Large intestine (tissue), 3 donors: Measurements from ENCODE around the gene ZFP1. TPM values are rescaled to one million over a fixed set of nuclear protein-coding genes. Genes with fewer than 3 reads are reported as not detected.

Experiments used
- DNase-seq, 2 donors: peaks; one replicate each; pipeline versions ENCODE4 v3.0.0 to v3.0.0-alpha.2; 2013
- H3K27ac ChIP-seq: one replicate; pipeline ENCODE4 v1.5.1; 2013; ENCODE audit warnings: low read length
- H3K27me3 ChIP-seq: 2 replicates; pipeline ENCODE4 v1.6.1; 2013; ENCODE audit warnings: low read length; ENCODE audit not compliant: control insufficient read depth, insufficient read depth
- H3K36me3 ChIP-seq: 2 replicates; pipeline ENCODE4 v1.6.1; 2013; ENCODE audit warnings: low read length; ENCODE audit not compliant: control insufficient read depth, insufficient read depth
- H3K4me1 ChIP-seq: one replicate; pipeline ENCODE4 v1.6.1; 2013; ENCODE audit warnings: low read length; ENCODE audit not compliant: control insufficient read depth, insufficient read depth
- H3K4me3 ChIP-seq: one replicate; pipeline ENCODE4 v1.5.1; 2013; ENCODE audit warnings: low read length
- H3K9me3 ChIP-seq: one replicate; pipeline ENCODE4 v1.6.1; 2013; ENCODE audit warnings: mild to moderate bottlenecking, low read depth, low read length, moderate library complexity; ENCODE audit not compliant: control insufficient read depth
- WGBS: methylation state at CpG from one replicate; pipeline ENCODE4 v1.1.5; 2013; ENCODE audit warnings: low lambda C conversion rate; ENCODE audit not compliant: insufficient coverage; 5-methylcytosine and 5-hydroxymethylcytosine counted together
- polyA plus RNA-seq: library from polyadenylated mRNA; unstranded; fragments of 120-200 nt; gene quantifications from one replicate; pipeline ENCODE4 v1.2.1, GENCODE V29; 2013

The ZFP1 gene
- polyA plus RNA-seq, 1 donor: 8.3 TPM

DNA sequence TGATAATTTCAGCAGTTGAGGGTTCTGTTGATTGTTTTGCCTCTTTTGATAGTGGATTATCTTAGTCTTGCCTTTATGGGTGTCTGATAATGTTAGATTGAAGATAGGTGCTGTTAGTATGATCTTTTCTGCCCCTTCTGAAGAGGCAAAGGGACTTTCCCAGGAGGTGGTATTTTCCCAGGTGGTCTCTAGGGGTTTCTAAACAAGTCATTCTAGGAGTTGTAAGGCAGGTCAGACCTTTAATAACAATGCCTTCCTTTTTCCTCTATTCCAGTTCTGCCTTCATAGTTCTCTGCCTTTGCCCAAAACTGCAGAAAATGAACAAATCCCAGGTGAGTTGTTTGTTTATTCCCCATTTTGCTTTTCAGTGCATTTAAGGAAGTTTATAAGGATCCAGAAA, 4.3 kb downstream of the ZFP1 start:
- H3K4me3 ChIP-seq: no peak overlapping the region
- DNase-seq: no peak
- peaks cover 10% of the 10 kb centered on the region for H3K9me3 ChIP-seq
- no peaks in the 10 kb centered on the region for H3K27me3 ChIP-seq
- H3K27ac ChIP-seq: no peak overlapping the region
- peaks cover 26% of the 10 kb centered on the region for H3K36me3 ChIP-seq
- H3K4me1 ChIP-seq: no peaks in the 10 kb centered on the region

DNA sequence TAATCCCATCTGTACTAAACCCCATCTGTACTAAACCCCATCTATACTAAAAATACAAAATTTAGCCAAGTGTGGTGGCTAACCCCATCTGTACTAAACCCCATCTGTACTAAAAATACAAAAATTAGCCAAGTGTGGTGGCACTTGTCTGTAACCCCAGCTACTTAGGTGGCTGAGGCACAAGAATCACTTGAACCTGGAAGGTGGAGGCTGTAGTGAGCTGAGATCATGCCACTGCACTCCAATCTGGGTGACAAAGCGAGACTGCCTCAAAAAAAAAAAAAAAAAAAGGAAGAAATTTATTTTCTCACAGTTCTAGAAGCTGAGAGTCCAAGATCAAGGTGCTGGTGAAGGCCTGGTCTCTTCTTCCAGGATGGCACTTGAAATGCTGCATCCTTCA, 12.1 kb downstream of the ZFP1 start:
- Histone ChIP-seq H3K27me3 (no peaks in the 10 kb centered on the region), H3K27ac (no peak overlapping the region), H3K4me1 (no peaks in the 10 kb centered on the region), H3K36me3 (peaks cover 28% of the 10 kb centered on the region), H3K9me3 (peaks cover 17% of the 10 kb centered on the region), H3K4me3 (no peak overlapping the region)
- WGBS: no CpG with 5 or more reads among the region's 1 CpG
- DNase-seq: no peak

DNA sequence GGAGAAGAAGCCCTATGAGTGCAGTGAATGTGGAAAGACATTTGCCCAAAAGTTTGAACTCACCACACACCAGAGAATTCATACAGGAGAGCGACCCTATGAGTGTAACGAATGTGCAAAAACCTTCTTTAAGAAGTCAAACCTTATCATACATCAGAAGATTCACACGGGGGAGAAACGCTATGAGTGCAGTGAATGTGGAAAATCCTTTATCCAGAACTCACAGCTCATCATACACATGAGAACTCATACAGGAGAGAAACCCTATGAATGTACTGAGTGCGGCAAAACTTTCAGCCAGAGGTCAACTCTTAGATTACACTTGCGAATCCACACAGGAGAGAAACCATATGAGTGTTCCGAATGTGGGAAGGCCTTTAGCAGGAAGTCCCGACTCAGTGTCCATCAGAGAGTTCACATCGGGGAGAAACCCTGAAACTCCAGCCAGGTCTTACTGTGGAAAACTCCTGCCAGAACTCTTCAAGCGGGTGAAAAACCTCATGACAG, 21.6 kb downstream of the ZFP1 start:
- H3K9me3 ChIP-seq: peaks cover 63% of the 10 kb centered on the region
- no peaks in the 10 kb centered on the region for H3K27me3 ChIP-seq
- H3K27ac ChIP-seq: no peak overlapping the region
- 100% methylated on average over 1 of the region's 10 CpGs for WGBS
- DNase-seq: no peak
- no peak overlapping the region for H3K4me3 ChIP-seq
- no peaks in the 10 kb centered on the region for H3K4me1 ChIP-seq
- peaks cover 52% of the 10 kb centered on the region for H3K36me3 ChIP-seq

DNA sequence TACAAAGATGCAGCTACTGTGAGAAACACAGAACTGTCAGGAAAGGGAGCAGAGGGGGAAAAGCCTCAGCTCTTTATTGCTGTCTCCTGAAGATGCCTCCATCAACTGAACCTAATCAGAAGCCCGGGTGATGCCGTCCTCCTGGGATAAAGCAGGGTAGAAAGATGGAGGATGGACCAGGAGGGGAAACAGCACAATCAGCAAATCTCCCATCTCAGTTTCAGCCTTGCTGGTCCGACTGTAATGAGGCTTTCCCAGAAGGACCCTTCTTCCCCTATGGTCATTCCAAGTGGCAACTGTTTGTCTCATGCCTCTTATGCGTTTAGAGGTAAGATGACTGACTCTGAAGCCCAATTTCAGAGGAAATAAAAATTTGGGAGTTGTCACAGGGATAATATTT, 24.3 kb downstream of the ZFP1 start:
- DNase-seq: no peak
- Histone ChIP-seq H3K9me3 (peaks cover 50% of the 10 kb centered on the region), H3K27me3 (no peaks in the 10 kb centered on the region), H3K36me3 (peaks cover 33% of the 10 kb centered on the region), H3K27ac (no peak overlapping the region), H3K4me1 (no peaks in the 10 kb centered on the region), H3K4me3 (no peak overlapping the region)
- no CpG with 5 or more reads among the region's 4 CpGs for WGBS

DNA sequence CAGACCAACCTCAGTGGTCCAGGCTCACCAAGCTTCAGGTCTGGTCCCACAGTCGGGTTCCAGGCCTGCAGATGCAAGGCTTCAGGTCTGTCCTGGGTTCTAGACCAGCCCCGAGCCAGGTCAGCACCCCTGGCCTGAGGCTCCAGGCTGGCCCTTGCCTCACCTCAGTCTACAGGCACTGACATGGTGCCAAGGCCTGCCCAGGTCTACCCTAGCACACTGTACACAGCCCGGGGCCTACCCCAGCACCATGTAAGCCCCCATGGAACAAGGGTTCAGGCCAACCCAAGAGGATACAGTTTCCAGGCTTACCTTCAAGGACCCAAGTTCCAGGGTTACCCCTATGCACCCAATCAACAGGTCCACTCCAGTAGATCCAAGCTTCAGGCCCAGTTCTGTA, 26.8 kb downstream of the ZFP1 start:
- WGBS: no CpG with 5 or more reads among the region's 3 CpGs
- H3K27me3 ChIP-seq: no peaks in the 10 kb centered on the region
- H3K9me3 ChIP-seq: peaks cover 33% of the 10 kb centered on the region
- H3K4me3 ChIP-seq: no peak overlapping the region
- no peak for DNase-seq
- H3K4me1 ChIP-seq: no peaks in the 10 kb centered on the region
- no peak overlapping the region for H3K27ac ChIP-seq
- peaks cover 9% of the 10 kb centered on the region for H3K36me3 ChIP-seq

DNA sequence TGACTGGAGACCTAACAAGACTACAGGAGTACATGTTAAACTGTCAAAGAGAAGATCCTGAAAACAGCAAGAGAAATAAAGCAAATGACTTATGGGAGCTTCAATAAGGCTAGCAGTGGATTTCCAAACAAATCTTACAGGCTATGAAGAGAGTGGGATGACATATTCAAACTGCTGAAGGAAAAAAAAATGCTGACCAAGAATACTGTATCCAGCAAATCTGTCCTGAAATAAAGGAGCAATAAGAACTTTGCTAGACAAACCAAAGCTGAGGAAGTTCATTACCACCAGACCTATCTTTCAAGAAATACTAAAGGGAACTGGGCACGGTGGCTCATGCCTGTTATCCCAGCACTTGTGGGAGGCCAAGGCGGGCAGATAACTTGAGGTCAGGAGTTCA, 28.6 kb downstream of the ZFP1 start:
- no peaks in the 10 kb centered on the region for H3K4me1 ChIP-seq
- H3K27me3 ChIP-seq: no peaks in the 10 kb centered on the region
- no CpG with 5 or more reads among the region's 2 CpGs for WGBS
- H3K36me3 ChIP-seq: peaks cover 3% of the 10 kb centered on the region
- DNase-seq: no peak
- H3K27ac ChIP-seq: no peak overlapping the region
- H3K4me3 ChIP-seq: no peak overlapping the region
- H3K9me3 ChIP-seq: peaks cover 24% of the 10 kb centered on the region

DNA sequence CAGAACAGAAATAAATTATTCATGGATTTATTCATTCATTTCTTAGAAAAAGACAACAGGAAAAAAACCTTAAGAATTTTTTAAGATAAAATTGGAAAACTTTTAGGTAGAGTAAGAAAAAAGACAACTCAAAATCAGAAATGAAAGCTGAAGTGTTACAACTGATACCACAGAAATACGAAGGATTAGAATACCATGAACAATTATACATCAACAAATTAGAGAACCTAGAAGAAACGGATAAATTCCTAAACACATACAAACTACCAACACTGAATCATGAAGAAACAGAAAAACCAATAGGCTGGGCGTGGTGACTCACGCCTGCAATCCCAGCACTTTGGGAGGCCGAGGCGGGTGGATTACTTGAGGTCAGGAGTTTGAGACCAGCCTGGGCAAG, 30.9 kb downstream of the ZFP1 start:
- DNase-seq: no peak
- Histone ChIP-seq H3K36me3 (no peaks in the 10 kb centered on the region), H3K9me3 (peaks cover 20% of the 10 kb centered on the region), H3K4me3 (no peak overlapping the region), H3K27me3 (no peaks in the 10 kb centered on the region), H3K27ac (no peak overlapping the region), H3K4me1 (no peaks in the 10 kb centered on the region)
- WGBS: 100% methylated on average over 2 of the region's 6 CpGs

DNA sequence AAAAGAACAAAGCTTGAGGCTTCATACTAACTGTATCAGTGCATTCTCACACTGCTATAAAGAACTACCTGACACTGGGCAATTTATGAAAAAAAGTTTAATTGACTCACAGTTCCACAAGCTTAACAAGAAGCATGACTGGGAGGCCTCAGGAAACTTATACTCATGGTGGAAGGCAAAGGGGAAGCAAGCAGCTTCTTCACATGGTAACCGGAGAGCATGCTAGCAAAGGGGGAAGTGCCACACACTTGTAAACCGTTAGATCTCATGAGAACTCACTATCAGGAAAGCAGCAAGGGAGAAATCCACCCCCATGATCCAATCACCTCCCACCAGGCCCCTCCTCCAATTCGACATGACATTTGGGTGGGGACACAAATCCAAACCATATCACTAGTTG, 33.3 kb downstream of the ZFP1 start:
- no CpG with 5 or more reads among the region's 3 CpGs for WGBS
- H3K4me3 ChIP-seq: no peak overlapping the region
- H3K27ac ChIP-seq: no peak overlapping the region
- no peak for DNase-seq
- peaks cover 4% of the 10 kb centered on the region for H3K9me3 ChIP-seq
- H3K4me1 ChIP-seq: no peaks in the 10 kb centered on the region
- H3K27me3 ChIP-seq: no peaks in the 10 kb centered on the region
- H3K36me3 ChIP-seq: no peaks in the 10 kb centered on the region

DNA sequence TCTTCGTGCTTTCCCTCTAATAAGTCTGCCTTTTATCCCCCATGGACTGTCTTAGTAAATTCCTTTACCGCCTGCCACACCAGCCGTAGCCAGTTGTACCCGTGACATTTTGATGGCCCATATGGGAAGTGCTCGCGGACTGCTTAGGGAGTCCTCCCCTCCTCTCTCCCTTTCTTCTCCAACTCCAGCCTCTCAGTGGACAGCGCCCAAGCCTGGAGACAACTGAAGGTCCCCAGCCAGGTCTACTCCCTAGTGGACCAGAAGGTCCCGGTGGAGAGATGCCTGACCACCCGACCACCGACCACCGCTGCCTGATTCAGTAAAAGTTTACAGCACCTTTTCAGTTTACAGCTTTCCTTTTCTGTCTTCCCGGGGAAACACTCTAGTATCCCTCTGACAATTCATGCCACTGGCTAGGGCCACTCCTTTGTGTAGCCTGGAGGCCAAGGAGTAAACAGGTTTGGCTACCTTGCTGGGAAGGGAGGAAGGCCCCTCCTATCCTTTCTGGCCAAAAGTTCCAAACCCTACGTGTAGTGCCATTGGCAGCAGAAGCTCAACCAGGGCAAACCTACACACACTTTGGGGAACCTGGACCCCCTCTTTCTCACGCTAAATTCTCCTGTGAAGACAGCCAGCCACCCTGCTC, 40.6 kb downstream of the ZFP1 start:
- no peaks in the 10 kb centered on the region for H3K9me3 ChIP-seq
- no peaks in the 10 kb centered on the region for H3K27me3 ChIP-seq
- WGBS: no CpG with 5 or more reads among the region's 14 CpGs
- no peak overlapping the region for H3K4me3 ChIP-seq
- H3K36me3 ChIP-seq: no peaks in the 10 kb centered on the region
- H3K4me1 ChIP-seq: no peaks in the 10 kb centered on the region
- DNase-seq: no peak
- no peak overlapping the region for H3K27ac ChIP-seq

DNA sequence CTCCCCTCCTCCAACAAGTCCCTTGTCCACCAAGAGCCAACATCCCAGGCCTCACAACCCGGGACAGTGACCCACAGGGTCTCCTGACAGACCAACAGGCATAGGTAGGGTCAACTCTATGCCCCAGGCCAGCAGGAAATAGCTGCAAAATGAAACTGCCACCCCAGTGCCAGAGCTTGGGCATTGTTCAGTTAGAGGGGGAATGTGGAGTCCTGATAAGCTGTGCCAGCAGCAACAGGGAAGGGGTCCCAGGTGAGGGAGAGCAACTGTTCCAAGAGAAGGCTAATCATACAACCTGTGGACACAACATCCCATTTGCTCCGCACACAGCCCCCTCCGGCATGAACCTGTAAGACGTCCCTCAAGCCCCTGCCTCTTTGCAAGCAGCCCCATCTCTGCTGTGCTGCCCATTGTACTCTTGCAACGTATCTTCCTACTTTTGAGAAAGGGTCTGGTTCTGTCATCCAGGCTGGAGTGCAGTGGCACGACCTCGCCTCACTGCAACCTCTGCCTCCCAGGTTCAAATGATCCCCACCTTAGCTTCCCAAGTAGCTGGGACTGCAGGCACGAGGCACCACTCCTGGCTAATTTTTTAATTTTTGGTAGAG, 41.4 kb downstream of the ZFP1 start:
- WGBS: no CpG with 5 or more reads among the region's 8 CpGs
- H3K36me3 ChIP-seq: no peaks in the 10 kb centered on the region
- no peaks in the 10 kb centered on the region for H3K27me3 ChIP-seq
- DNase-seq: no peak
- H3K4me1 ChIP-seq: no peaks in the 10 kb centered on the region
- H3K27ac ChIP-seq: no peak overlapping the region
- no peak overlapping the region for H3K4me3 ChIP-seq
- H3K9me3 ChIP-seq: no peaks in the 10 kb centered on the region
